Activated T-helper 2 cell treated with anti-CD3 and anti-CD28 coated beads, Interferon-gamma antibody, Interleukin-2, Interleukin-4, amounts not matched to agents 10 μg/mL and 5 μg/mL and 100 μg/mL, durations not matched to agents 14 hours and 24 hours and 36 hours (primary cell): ENCODE measurements around the gene PYGM. TPM values are rescaled to one million over a fixed set of nuclear protein-coding genes. Genes with fewer than 3 reads are reported as not detected.

Source experiments
- DNase-seq: peaks from one replicate; pipeline ENCODE4 v3.0.0; 2021; ENCODE audit warnings: low spot score
- H3K27ac Mint-ChIP-seq: one replicate; pipeline ENCODE4 v1.8.0; 2021; ENCODE audit warnings: mixed read lengths
- H3K27me3 Mint-ChIP-seq: one replicate; pipeline ENCODE4 v1.8.0; 2021; ENCODE audit warnings: low read depth, mixed read lengths
- H3K36me3 Mint-ChIP-seq: one replicate; pipeline ENCODE4 v1.8.0; 2021; ENCODE audit warnings: low read depth, mixed read lengths
- H3K4me1 Mint-ChIP-seq: one replicate; pipeline ENCODE4 v1.8.0; 2021; ENCODE audit warnings: low read depth, mixed read lengths
- H3K4me3 Mint-ChIP-seq: one replicate; pipeline ENCODE4 v1.8.0; 2021; ENCODE audit warnings: low read depth, mild to moderate bottlenecking, moderate library complexity, mixed read lengths
- H3K9me3 Mint-ChIP-seq: one replicate; pipeline ENCODE4 v1.8.0; 2021; ENCODE audit warnings: mixed read lengths
- intact Hi-C: fragments of 100-400 bp; cut with micrococcal nuclease; formaldehyde crosslinking; loops from one replicate; pipeline ENCODE4 v1.15.1; 2023
- total RNA-seq: library from RNA; stranded (reverse); gene quantifications from 2 replicates; pipeline ENCODE4 v1.2.3, GENCODE V29; 2022

The PYGM gene
- total RNA-seq, 1 donor from 2014 or later: 1.9 TPM

DNA sequence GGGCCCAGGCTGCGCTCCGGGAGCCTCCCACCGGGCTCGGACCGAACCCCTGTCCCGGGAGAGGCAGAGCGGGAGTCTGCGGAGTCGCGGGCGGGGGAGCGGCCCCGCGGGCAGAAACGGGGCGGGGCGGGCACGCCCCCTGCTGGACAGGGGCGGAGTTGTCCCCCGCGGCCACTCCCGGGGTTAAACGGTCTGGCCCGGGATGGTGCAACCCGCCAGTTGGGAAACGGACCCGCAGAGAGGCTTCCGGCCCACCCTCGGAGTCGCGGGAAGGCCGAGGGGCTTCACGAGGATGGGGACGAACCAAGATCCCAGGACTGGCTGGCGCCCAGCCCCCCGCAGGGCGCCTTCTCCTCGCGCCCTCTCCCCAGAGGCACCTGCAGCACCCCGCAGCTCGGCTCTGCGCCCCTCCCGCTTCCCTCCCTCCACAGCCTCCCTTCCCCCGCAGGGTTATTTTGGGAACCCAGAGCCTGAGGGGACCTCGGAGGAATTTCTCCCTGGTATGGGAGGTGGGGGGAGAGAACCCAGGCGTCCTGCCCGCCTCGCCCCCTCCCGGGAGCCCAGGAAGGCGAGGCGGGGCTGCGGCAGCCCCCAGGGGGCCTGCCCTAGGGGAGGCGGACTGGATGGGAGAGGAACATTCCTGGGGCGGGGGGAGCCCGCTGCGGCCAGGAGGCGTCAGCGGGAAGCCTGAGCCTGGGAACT, 16.7 kb downstream of the PYGM start:
- Mint-ChIP-seq H3K36me3 (peaks cover 29% of the 10 kb centered on the region), H3K4me1 (peaks cover 30% of the 10 kb centered on the region)

DNA sequence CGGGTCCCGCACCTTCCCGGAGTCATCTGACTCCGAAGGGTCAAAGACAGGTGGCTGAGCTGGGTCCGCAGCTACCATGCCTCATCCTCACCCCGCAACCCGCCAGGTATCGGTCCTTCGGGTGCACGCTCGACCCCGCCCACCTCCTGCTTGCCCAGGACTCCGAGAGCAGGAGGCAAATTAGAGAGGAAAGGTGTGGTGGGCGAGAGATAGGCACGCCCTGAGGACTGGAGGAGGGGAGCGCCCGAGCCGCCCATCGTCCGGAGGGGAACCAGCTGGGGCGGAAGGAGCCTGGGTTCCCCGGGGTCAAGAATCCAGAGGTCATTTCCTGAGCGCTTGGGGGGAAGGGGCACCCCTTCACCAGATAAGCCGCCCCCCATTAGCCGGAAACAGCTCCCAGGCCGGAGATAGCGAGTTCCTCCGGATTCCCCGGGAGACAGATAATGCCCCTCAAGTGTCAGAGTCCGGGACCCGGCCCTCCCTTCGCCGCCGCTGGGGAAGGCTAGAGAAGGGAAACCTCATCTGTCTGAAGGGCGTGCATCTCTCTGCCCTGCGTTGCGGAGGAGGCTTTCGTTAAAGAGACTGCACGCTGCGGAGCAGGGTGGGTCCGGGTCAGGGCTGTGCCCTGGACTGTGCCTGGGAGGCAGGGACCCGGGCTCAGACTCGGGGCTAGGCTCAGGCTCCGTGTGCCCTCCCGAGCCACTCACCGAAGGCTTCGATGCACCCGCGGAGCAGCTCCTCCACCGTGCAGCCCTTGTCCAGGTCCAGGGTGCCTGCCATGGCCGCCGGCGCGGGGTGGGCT, 17.5 kb downstream of the PYGM start:
- Mint-ChIP-seq H3K4me1 (peaks cover 30% of the 10 kb centered on the region), H3K9me3 (no peaks in the 10 kb centered on the region), H3K36me3 (peaks cover 34% of the 10 kb centered on the region), H3K4me3 (peak overlapping the region; percentile 68), H3K27ac (no peak overlapping the region), H3K27me3 (no peaks in the 10 kb centered on the region)
- no peak for DNase-seq
- intact Hi-C loops: no loop called here

More for the DNA sequence above, 16.7 kb downstream of the PYGM start:
- H3K4me3 Mint-ChIP-seq: peak overlapping the region; percentile 45
- H3K27ac Mint-ChIP-seq: no peak overlapping the region
- peak; percentile 73 for DNase-seq
- intact Hi-C loops: loop anchor here (1.0 kb wide), 1 partner anchor 55 kb away; no protein-coding TSS in a partner anchor
- H3K27me3 Mint-ChIP-seq: no peaks in the 10 kb centered on the region
- H3K9me3 Mint-ChIP-seq: no peaks in the 10 kb centered on the region

DNA sequence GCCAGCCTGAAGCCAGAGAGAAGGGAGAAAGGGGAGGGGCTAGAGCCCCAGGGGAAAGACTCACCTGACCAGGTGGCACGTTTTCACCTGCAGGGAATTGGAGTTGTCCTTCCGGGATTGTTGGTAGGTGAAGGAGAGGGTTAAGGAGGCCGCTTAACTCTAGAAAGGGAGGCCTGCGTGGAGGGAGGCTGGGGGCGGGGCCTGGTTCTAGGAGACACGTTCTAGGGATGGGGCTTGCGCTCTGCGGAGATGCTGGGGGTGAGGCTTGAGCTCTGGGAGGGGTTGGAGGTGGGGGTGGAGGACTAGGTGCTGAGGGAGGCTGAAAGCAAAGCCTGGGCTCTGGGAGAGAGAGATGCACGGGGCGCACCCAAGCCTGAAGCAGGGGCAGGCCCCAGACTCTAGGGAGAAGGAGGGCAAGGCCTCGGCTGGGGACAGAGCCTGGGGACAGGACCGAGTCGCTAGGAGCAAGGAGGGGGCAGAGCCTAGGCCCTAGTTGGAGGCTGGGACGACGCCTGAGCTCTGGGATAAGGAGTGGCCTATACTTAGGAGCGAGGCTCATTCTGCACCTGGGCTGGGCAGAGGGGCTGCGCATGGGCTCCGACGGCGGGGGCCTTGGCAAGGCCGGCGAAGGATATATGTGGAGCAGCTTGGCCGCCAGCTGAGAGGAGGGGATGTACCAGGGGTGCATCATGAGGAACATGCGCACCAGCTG, 18.2 kb downstream of the PYGM start:
- intact Hi-C loops: no loop called here
- no peaks in the 10 kb centered on the region for H3K27me3 Mint-ChIP-seq
- no peaks in the 10 kb centered on the region for H3K9me3 Mint-ChIP-seq
- DNase-seq: no peak
- no peak overlapping the region for H3K27ac Mint-ChIP-seq
- peaks cover 30% of the 10 kb centered on the region for H3K4me1 Mint-ChIP-seq
- H3K36me3 Mint-ChIP-seq: peaks cover 39% of the 10 kb centered on the region
- H3K4me3 Mint-ChIP-seq: peak overlapping the region; percentile 68

DNA sequence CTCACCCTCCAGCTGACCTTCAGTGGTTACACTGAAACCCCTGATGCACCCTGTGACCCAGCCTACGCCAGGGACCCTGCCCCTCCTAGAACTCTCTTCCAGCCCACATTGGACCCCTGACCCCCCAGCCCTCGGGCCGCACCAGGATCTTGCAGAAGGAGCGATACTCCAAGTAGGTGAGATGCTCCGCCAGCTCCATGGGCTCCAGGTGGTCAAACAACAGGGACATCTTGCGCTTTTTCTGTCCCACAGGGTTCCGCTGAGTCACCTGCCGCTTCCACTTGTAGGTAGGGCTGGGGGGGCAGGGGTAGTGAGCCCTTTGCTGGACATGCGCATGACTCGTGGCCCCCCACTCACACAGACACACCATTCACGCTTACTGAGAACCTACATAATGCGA, 19.9 kb downstream of the PYGM start:
- peaks cover 48% of the 10 kb centered on the region for H3K36me3 Mint-ChIP-seq
- H3K27me3 Mint-ChIP-seq: no peaks in the 10 kb centered on the region
- intact Hi-C loops: no loop called here
- peaks cover 23% of the 10 kb centered on the region for H3K4me1 Mint-ChIP-seq
- no peak overlapping the region for H3K4me3 Mint-ChIP-seq
- DNase-seq: no peak
- H3K9me3 Mint-ChIP-seq: no peaks in the 10 kb centered on the region
- no peak overlapping the region for H3K27ac Mint-ChIP-seq

DNA sequence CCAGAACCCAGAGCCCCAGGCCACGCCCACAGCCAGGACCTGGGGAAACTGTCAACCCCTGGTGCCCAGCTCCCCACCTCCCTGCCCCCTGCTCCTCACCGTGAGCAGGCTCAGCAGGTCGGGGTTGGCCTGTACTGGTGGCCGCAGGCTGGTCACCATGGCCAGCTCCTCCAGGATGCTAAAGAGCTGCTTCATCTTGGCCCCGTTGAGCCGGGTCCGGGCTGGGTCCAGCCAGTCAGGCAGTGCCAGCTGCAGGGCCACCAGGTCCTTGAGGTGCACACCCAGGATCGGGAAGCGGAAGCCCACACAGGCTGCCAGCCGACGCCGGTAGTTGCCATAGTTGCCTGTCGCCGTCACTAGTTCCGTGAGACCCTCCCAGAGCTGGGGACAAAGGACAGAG, 23.1 kb downstream of the PYGM start:
- Mint-ChIP-seq H3K27me3 (no peaks in the 10 kb centered on the region), H3K4me3 (no peak overlapping the region), H3K36me3 (peaks cover 62% of the 10 kb centered on the region)

DNA sequence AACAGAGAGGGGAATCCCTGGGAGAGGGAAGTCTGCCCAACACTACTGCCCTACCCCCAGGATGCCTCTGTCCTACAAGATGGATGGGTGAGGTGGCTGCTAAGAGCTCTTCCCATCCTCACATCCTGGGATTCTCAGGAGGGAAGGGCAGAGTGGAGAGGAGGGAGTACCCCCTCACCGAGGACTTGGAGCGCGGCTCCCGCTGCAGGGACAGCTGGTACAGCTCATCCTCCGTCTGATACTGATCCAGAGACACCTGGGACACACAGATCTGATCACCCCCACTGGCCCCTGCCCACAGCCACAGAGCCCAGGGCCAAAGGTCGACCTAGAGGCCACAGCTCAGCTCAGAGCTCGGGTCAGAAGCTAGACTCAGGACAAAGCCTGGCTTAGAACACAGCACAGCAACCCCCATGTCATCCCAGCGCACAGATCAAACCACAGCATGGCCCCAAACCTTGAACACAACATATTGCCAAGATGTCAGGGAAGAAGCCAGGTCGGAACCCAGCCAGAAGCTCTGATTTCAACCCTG, 24.0 kb downstream of the PYGM start:
- Mint-ChIP-seq H3K27ac (no peak overlapping the region), H3K36me3 (peaks cover 59% of the 10 kb centered on the region), H3K9me3 (no peaks in the 10 kb centered on the region), H3K4me3 (no peak overlapping the region), H3K27me3 (no peaks in the 10 kb centered on the region), H3K4me1 (peaks cover 7% of the 10 kb centered on the region)
- no peak for DNase-seq
- intact Hi-C loops: no loop called here

More for the DNA sequence above, 23.1 kb downstream of the PYGM start:
- intact Hi-C loops: no loop called here
- Mint-ChIP-seq H3K27ac (no peak overlapping the region), H3K4me1 (peaks cover 12% of the 10 kb centered on the region), H3K9me3 (no peaks in the 10 kb centered on the region)
- DNase-seq: no peak

DNA sequence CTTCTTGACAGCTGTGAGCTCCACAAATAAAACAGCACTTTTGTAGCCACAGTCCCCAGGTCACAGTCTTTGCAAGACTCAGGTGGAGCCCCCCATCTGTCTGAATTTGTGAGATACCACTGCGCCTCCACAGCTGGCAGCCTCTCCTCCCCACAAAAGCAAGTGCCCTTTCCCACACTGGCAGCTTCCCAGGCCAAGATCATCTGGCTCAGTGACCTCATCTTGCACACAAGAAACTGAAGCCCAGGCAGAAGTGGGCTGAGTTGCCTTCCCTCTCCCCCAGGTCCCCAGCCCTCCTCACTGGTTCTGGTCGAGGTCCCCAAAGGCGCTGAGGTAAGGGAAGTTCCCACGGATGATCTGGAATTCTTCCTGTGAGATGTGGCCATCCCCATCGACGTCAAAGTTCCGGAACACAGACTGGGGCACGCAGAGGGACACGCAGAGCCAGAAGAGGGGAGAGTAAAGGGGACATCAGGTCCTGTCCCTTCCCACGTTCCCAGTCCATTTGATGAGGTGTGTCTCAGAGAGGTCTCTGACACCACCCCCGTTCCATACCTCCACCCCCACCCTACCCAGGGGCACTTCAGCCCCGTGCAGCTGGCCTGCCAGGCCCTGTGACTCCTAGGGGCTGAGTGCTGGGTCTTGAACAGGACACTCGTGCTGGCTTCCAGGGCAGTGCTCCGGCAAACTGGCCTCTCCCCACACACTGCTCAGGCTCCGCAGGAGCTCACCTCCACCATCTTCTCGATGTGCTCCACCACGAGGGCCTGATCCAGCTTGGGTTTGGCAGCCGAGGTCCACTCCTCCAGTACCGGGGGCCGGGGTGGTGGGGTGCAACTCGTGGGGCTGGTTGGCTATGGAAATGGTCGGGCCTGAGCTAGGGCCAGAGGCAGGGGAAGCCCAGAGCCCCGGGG, 24.7 kb downstream of the PYGM start:
- Mint-ChIP-seq H3K36me3 (peaks cover 56% of the 10 kb centered on the region), H3K4me3 (no peak overlapping the region), H3K4me1 (peaks cover 3% of the 10 kb centered on the region), H3K9me3 (no peaks in the 10 kb centered on the region), H3K27ac (no peak overlapping the region), H3K27me3 (no peaks in the 10 kb centered on the region)
- DNase-seq: no peak
- intact Hi-C loops: no loop called here

DNA sequence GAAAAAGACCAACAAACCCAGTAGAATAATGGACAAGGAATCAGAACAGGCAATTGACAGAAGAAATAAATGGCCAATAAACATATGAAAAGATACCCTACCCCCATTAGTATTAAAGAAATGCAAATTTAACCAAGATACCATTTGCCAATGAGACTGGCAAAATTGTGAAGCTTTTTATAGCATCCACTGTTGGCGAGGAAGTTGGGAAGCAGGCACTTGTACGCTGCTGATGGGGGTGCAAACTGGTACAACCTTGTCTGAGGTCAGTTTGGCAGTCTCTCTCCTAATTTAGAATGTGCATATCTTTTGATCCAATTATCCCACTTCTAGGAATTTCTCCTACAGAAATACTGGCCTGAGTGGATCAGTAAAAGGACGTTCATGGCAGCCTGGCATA, 28.2 kb downstream of the PYGM start:
- intact Hi-C loops: no loop called here
- no peaks in the 10 kb centered on the region for H3K4me1 Mint-ChIP-seq
- H3K27ac Mint-ChIP-seq: no peak overlapping the region
- peaks cover 57% of the 10 kb centered on the region for H3K36me3 Mint-ChIP-seq
- H3K9me3 Mint-ChIP-seq: no peaks in the 10 kb centered on the region
- H3K4me3 Mint-ChIP-seq: no peak overlapping the region
- DNase-seq: no peak
- H3K27me3 Mint-ChIP-seq: no peaks in the 10 kb centered on the region

DNA sequence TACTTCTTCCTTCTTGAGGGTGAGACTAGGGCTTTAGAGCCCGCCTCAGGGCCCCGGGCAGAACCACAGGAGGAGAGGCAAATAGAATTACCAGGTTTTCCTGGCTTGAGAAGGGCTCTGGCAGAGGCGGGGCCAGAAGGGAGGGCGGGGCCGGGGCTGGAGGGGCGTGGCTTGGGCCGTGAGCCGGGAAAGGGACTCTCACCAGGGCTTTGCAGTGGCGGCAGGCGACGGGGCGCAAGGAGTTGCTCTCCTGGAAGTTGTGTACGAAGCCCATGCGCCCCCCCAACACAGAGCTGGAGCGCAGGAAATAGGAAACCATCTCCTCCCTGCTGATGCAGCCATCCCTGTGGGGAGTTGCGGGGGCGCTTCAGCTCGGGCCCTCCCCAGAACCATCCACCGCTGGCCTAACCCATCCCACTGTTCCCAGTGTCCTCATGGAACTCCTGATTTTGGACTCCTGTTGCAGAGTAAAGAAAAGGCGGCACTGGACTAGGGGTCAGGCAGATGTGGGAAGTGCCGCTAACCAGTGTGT, 29.9 kb downstream of the PYGM start:
- Mint-ChIP-seq H3K4me1 (no peaks in the 10 kb centered on the region), H3K36me3 (peaks cover 48% of the 10 kb centered on the region), H3K27me3 (no peaks in the 10 kb centered on the region), H3K4me3 (no peak overlapping the region), H3K9me3 (no peaks in the 10 kb centered on the region), H3K27ac (no peak overlapping the region)
- intact Hi-C loops: no loop called here
- no peak for DNase-seq

DNA sequence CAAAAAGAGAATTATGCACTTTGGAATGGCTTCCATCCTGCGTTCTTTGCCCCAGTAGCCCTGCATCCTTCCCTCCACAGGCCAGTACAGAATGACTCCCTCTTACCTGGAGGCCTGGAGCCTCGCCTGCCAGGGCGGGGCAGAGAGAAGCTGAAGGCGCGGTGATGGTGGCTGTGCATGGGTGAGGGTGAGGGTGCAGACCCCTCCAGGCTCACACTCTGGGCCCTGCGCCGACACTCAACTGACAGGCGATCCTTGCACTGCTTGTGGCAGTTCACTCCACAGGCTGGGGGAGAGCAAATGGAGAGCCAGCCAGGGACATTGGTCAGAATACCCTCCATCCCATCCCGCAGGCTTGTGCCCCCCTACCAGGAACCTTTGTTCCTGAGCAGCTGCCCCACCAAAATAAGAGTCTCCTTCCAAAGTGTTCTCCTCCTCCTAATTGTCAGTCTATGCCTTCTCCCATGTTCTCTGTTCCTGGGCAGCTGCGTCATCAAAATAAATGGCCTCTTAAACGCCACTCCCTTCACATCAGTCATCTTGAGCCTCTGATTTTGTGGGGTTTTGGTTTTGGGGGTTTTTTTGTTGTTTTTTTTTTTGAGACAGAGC, 30.9 kb downstream of the PYGM start:
- H3K27ac Mint-ChIP-seq: no peak overlapping the region
- intact Hi-C loops: no loop called here
- peaks cover 41% of the 10 kb centered on the region for H3K36me3 Mint-ChIP-seq
- peaks cover 2% of the 10 kb centered on the region for H3K4me1 Mint-ChIP-seq
- H3K9me3 Mint-ChIP-seq: no peaks in the 10 kb centered on the region
- no peaks in the 10 kb centered on the region for H3K27me3 Mint-ChIP-seq
- no peak overlapping the region for H3K4me3 Mint-ChIP-seq
- no peak for DNase-seq

DNA sequence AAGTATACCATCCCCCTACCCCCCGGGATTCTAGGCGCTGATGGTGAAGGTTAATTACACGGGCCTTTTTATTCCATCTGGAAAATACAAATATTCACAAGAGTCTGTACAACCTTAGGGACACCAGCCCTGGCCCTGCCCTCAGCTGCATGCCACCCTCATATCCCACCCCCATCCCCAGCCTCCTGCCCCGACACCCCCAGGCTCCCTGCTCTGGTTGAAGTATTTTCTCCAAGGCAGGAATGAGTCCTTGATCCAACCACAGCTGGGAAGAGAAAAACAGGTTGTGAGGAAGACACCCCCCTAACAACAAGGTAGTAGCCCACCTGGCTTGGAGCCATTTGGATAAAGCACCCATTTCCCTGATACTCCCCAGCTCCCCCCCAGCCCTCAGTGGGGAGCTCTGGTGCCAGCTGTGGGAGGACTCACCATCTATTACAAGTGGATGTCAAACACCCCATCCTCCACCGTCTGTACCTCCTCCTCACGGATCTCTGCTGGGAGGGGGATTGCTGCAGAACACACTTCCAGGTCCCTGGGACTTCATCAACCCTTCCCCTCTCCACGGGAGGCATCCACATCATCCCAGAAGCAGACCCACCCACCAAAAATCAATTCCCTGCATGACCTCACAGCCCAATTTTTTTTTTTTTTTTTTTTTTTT, 32.8 kb downstream of the PYGM start:
- Mint-ChIP-seq H3K4me1 (peaks cover 2% of the 10 kb centered on the region), H3K27me3 (peaks cover 7% of the 10 kb centered on the region), H3K36me3 (peaks cover 34% of the 10 kb centered on the region), H3K9me3 (no peaks in the 10 kb centered on the region), H3K27ac (no peak overlapping the region), H3K4me3 (no peak overlapping the region)
- intact Hi-C loops: no loop called here
- no peak for DNase-seq
